Subcutaneous abdominal adipose tissue (tissue), 5 donors: ENCODE results near the gene MICU1.
"Not testable (repeated sequence)": the region's sequence is repeated elsewhere in the genome, so short reads cannot be mapped to it uniquely, and the experiment has no call there.

Experiments used
- H3K27ac ChIP-seq: one replicate; pipeline ENCODE4 v1.7.0; 2013; ENCODE audit warnings: low read depth, mild to moderate bottlenecking, inconsistent platforms, low read length, moderate library complexity
- H3K27me3 ChIP-seq, 5 donors: one replicate each; pipeline ENCODE4 v1.7.0; 2013; ENCODE audit warnings: low read length in 5 of 5, inconsistent platforms in 1 of 5; ENCODE audit not compliant: control insufficient read depth in 5 of 5, insufficient read depth in 4 of 5
- H3K36me3 ChIP-seq, 5 donors: one replicate each; pipeline ENCODE4 v1.7.0; 2013; ENCODE audit warnings: low read length in 5 of 5; ENCODE audit not compliant: control insufficient read depth in 5 of 5, insufficient read depth in 5 of 5
- H3K4me1 ChIP-seq, 5 donors: one replicate each; pipeline ENCODE4 v1.7.0; 2013; ENCODE audit warnings: low read length in 5 of 5, mild to moderate bottlenecking in 3 of 5, moderate library complexity in 1 of 5; ENCODE audit not compliant: control insufficient read depth in 5 of 5, insufficient read depth in 5 of 5
- H3K4me3 ChIP-seq, 5 donors: one replicate each; pipeline ENCODE4 v1.7.0; 2013; ENCODE audit warnings: low read length in 5 of 5, low read depth in 1 of 5
- H3K9ac ChIP-seq, 5 donors: one replicate each; pipeline ENCODE4 v1.7.0; 2013; ENCODE audit warnings: low read length in 5 of 5, mild to moderate bottlenecking in 4 of 5, moderate library complexity in 3 of 5
- H3K9me3 ChIP-seq, 5 donors: one replicate each; pipeline ENCODE4 v1.7.0; 2013; ENCODE audit warnings: low read length in 5 of 5; ENCODE audit not compliant: control insufficient read depth in 5 of 5
- donor health status: healthy.
- donor health status: healthy.
- donor health status: healthy.
- donor health status: healthy.
- donor health status: healthy.

The MICU1 gene

GRCh38 chr10:72567421-72567820 lies 58.5 kb downstream of the MICU1 start:
- Histone ChIP-seq H3K9me3 (no peaks in the 10 kb centered on the region), H3K27me3 (no peaks in the 10 kb centered on the region), H3K4me3 (no peak overlapping the region), H3K4me1 (peaks cover 0 to 17% (median 13%) of the 10 kb centered on the region in 5 donors), H3K9ac (no peak overlapping the region), H3K36me3 (peaks cover 4 to 15% (median 8%) of the 10 kb centered on the region in 5 donors), H3K27ac (no peak overlapping the region)

- H3K36me3 ChIP-seq = peaks cover 10 to 26% (median 18%) of the 10 kb centered on the region in 5 donors
- H3K9ac ChIP-seq = no peak overlapping the region
- no peaks in the 10 kb centered on the region for H3K27me3 ChIP-seq
- no peaks in the 10 kb centered on the region for H3K9me3 ChIP-seq
- H3K4me1 ChIP-seq = peaks cover 0 to 17% (median 13%) of the 10 kb centered on the region in 5 donors
- no peak overlapping the region for H3K27ac ChIP-seq
- no peak overlapping the region for H3K4me3 ChIP-seq
Observed at GRCh38 chr10:72564596-72564995, 61.3 kb downstream of the MICU1 start.

GRCh38 chr10:72563327-72563932 lies 62.4 kb downstream of the MICU1 start:
- Histone ChIP-seq H3K4me3 (no peak overlapping the region), H3K9me3 (no peaks in the 10 kb centered on the region), H3K9ac (no peak overlapping the region), H3K4me1 (peaks cover 0 to 18% (median 14%) of the 10 kb centered on the region in 5 donors), H3K27ac (peak overlapping the region; percentile 11), H3K27me3 (no peaks in the 10 kb centered on the region), H3K36me3 (peaks cover 10 to 27% (median 21%) of the 10 kb centered on the region in 5 donors)

GRCh38 chr10:72561745-72562166 lies 64.1 kb downstream of the MICU1 start:
- H3K4me1 ChIP-seq = peaks cover 0 to 25% (median 13%) of the 10 kb centered on the region in 5 donors
- H3K27ac ChIP-seq = no peak overlapping the region
- H3K4me3 ChIP-seq = no peak overlapping the region
- peaks cover 10 to 27% (median 21%) of the 10 kb centered on the region in 5 donors for H3K36me3 ChIP-seq
- no peaks in the 10 kb centered on the region for H3K9me3 ChIP-seq
- H3K27me3 ChIP-seq = no peaks in the 10 kb centered on the region
- H3K9ac ChIP-seq = no peak overlapping the region

GRCh38 chr10:72557362-72557761 lies 68.5 kb downstream of the MICU1 start:
- Histone ChIP-seq H3K9ac (no peak overlapping the region), H3K4me3 (no peak overlapping the region), H3K27ac (peak overlapping the region; percentile 42), H3K36me3 (peaks cover 3 to 13% (median 11%) of the 10 kb centered on the region in 5 donors), H3K4me1 (peaks cover 0 to 17% (median 3%) of the 10 kb centered on the region in 5 donors), H3K27me3 (no peaks in the 10 kb centered on the region), H3K9me3 (no peaks in the 10 kb centered on the region)

GRCh38 chr10:72552857-72553256 lies 73.0 kb downstream of the MICU1 start:
- Histone ChIP-seq H3K27me3 (no peaks in the 10 kb centered on the region), H3K27ac (no peak overlapping the region), H3K9me3 (no peaks in the 10 kb centered on the region), H3K4me3 (no peak overlapping the region), H3K36me3 (peaks cover 14 to 26% (median 22%) of the 10 kb centered on the region in 5 donors), H3K9ac (no peak overlapping the region), H3K4me1 (peaks cover 0 to 12% (median 3%) of the 10 kb centered on the region in 5 donors)

GRCh38 chr10:72550239-72550638 lies 75.6 kb downstream of the MICU1 start:
- Histone ChIP-seq H3K4me1 (peaks cover 0 to 4% (median 0%) of the 10 kb centered on the region in 5 donors), H3K9ac (no peak overlapping the region), H3K27me3 (no peaks in the 10 kb centered on the region), H3K9me3 (no peaks in the 10 kb centered on the region), H3K4me3 (no peak overlapping the region), H3K36me3 (peaks cover 17 to 30% (median 25%) of the 10 kb centered on the region in 5 donors), H3K27ac (no peak overlapping the region)

- Histone ChIP-seq H3K4me3 (no peak overlapping the region), H3K4me1 (peaks cover 0 to 7% (median 0%) of the 10 kb centered on the region in 5 donors), H3K9me3 (peaks cover 5 to 14% (median 7%) of the 10 kb centered on the region in 5 donors), H3K27ac (no peak overlapping the region), H3K9ac (no peak overlapping the region), H3K36me3 (peaks cover 18 to 40% (median 27%) of the 10 kb centered on the region in 5 donors), H3K27me3 (no peaks in the 10 kb centered on the region)
Observed at GRCh38 chr10:72545546-72545945, 80.3 kb downstream of the MICU1 start.

- H3K4me3 ChIP-seq, H3K4me1 ChIP-seq, H3K27me3 ChIP-seq, H3K9ac ChIP-seq, H3K27ac ChIP-seq: not testable (repeated sequence)
- Histone ChIP-seq H3K36me3 (peaks cover 10 to 23% (median 14%) of the 10 kb centered on the region in 5 donors), H3K9me3 (peaks cover 5 to 14% (median 7%) of the 10 kb centered on the region in 5 donors)
Observed at GRCh38 chr10:72543855-72544254, 82.0 kb downstream of the MICU1 start.

GRCh38 chr10:72542396-72542815 lies 83.5 kb downstream of the MICU1 start:
- Histone ChIP-seq H3K9ac (no peak overlapping the region), H3K27ac (no peak overlapping the region), H3K9me3 (peaks cover 5 to 14% (median 7%) of the 10 kb centered on the region in 5 donors), H3K4me1 (peaks cover 0 to 7% (median 0%) of the 10 kb centered on the region in 5 donors), H3K27me3 (no peaks in the 10 kb centered on the region), H3K36me3 (peaks cover 4 to 15% (median 8%) of the 10 kb centered on the region in 5 donors), H3K4me3 (no peak overlapping the region)
